Left ventricle myocardium inferior (tissue), 1 donor: ENCODE results near the gene GUCY1A2. TPM values are rescaled to one million over a fixed set of nuclear protein-coding genes. Genes with fewer than 3 reads are reported as not detected.

ENCODE experiments used
- DNase-seq: peaks from one replicate; pipeline ENCODE4 v3.0.0-alpha.2; 2020
- H3K27ac ChIP-seq: fragments of 200-600 bp; replicated peaks from 2 replicates; pipeline ENCODE4 v1.8.0; 2021
- H3K27me3 ChIP-seq: fragments of 200-600 bp; 2 replicates; pipeline ENCODE4 v1.8.0; 2021; ENCODE audit warnings: low read depth
- H3K36me3 ChIP-seq: fragments of 200-600 bp; 2 replicates; pipeline ENCODE4 v1.8.0; 2021
- H3K4me1 ChIP-seq: fragments of 200-600 bp; 2 replicates; pipeline ENCODE4 v1.8.0; 2021
- H3K4me3 ChIP-seq: fragments of 200-600 bp; 2 replicates; pipeline ENCODE4 v1.8.0; 2021; ENCODE audit warnings: mild to moderate bottlenecking, moderate library complexity
- H3K9me3 ChIP-seq: fragments of 200-600 bp; replicated peaks from 2 replicates; pipeline ENCODE4 v1.8.0; 2021
- intact Hi-C: fragments of 100-400 bp; cut with micrococcal nuclease; formaldehyde crosslinking; loops from one replicate; pipeline ENCODE4 v1.11.0; 2022
- total RNA-seq: library from RNA; stranded (reverse); fragmentation: NEBNext Ultra II Directional; extraction: Animal tissue kit (Norgen Biotek cat#: 25700); gene quantifications from one replicate; pipeline ENCODE4 v1.2.1, GENCODE V29; 2021
- TF ChIP-seq, protein P1 (sequence below): fragments of 200-600 bp; IDR thresholded peaks from 2 replicates; pipeline ENCODE4 v1.8.0; 2021; ENCODE audit warnings: antibody characterized with exemption, mild to moderate bottlenecking, borderline replicate concordance
- donor health status: DM: no; HTN: yes; CAD: no; lungs with severe emphysema.

GUCY1A2 gene
- total RNA-seq, 1 donor from 2014 or later, result 10.2 TPM

GRCh38 chr11:106708348-106708747, 309.9 kb downstream of the GUCY1A2 start:
- no peak overlapping the region for H3K4me3 ChIP-seq
- TF ChIP-seq, protein P1, sequence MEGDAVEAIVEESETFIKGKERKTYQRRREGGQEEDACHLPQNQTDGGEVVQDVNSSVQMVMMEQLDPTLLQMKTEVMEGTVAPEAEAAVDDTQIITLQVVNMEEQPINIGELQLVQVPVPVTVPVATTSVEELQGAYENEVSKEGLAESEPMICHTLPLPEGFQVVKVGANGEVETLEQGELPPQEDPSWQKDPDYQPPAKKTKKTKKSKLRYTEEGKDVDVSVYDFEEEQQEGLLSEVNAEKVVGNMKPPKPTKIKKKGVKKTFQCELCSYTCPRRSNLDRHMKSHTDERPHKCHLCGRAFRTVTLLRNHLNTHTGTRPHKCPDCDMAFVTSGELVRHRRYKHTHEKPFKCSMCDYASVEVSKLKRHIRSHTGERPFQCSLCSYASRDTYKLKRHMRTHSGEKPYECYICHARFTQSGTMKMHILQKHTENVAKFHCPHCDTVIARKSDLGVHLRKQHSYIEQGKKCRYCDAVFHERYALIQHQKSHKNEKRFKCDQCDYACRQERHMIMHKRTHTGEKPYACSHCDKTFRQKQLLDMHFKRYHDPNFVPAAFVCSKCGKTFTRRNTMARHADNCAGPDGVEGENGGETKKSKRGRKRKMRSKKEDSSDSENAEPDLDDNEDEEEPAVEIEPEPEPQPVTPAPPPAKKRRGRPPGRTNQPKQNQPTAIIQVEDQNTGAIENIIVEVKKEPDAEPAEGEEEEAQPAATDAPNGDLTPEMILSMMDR, result no peak
- no peaks in the 10 kb centered on the region for H3K4me1 ChIP-seq
- intact Hi-C loops, result no loop called here
- no peak overlapping the region for H3K27ac ChIP-seq
- DNase-seq, result no peak
- H3K27me3 ChIP-seq, result no peaks in the 10 kb centered on the region
- no peaks in the 10 kb centered on the region for H3K36me3 ChIP-seq
- H3K9me3 ChIP-seq, result no peaks in the 10 kb centered on the region

- intact Hi-C loops, result no loop called here
- Histone ChIP-seq H3K36me3 (no peaks in the 10 kb centered on the region), H3K4me3 (no peak overlapping the region), H3K27ac (no peak overlapping the region), H3K9me3 (no peaks in the 10 kb centered on the region), H3K27me3 (no peaks in the 10 kb centered on the region), H3K4me1 (no peaks in the 10 kb centered on the region)
- TF ChIP-seq, protein P1, result no peak
- DNase-seq, result no peak
These were observed 311.9 kb downstream of the GUCY1A2 start for GRCh38 chr11:106706355-106706754.

DNA sequence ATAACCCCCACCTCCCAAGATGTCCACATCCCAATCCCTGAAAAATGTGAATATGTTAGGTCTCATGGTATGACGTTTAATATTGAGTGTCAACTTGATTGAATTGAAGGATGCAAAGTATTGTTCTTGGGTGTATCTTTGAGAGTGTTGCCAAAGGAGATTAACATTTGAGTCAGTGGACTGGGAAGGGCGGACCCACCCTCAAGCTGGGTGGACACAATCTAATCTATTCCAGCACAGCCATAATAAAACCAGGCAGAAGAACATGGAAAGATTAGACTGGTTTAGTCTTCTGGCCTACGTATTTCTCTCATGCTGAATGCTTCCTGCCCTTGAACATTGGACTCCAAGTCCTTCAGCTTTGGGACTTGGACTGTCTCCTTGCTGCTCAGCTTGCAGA, 315.5 kb downstream of the GUCY1A2 start:
- H3K27me3 ChIP-seq, result no peaks in the 10 kb centered on the region
- TF ChIP-seq, protein P1, result no peak
- H3K9me3 ChIP-seq, result no peaks in the 10 kb centered on the region
- H3K27ac ChIP-seq, result no peak overlapping the region
- H3K4me1 ChIP-seq, result no peaks in the 10 kb centered on the region
- DNase-seq, result no peak
- H3K4me3 ChIP-seq, result no peak overlapping the region
- intact Hi-C loops, result no loop called here
- no peaks in the 10 kb centered on the region for H3K36me3 ChIP-seq

- H3K36me3 ChIP-seq, result no peaks in the 10 kb centered on the region
- no peaks in the 10 kb centered on the region for H3K27me3 ChIP-seq
- H3K4me1 ChIP-seq, result no peaks in the 10 kb centered on the region
- TF ChIP-seq, protein P1, result no peak
- no peak for DNase-seq
- H3K9me3 ChIP-seq, result no peaks in the 10 kb centered on the region
- no peak overlapping the region for H3K27ac ChIP-seq
- no peak overlapping the region for H3K4me3 ChIP-seq
- intact Hi-C loops, result no loop called here
These were observed 321.2 kb downstream of the GUCY1A2 start for GRCh38 chr11:106697058-106697457.

- H3K36me3 ChIP-seq, result no peaks in the 10 kb centered on the region
- no peaks in the 10 kb centered on the region for H3K27me3 ChIP-seq
- no peak for DNase-seq
- no peak overlapping the region for H3K4me3 ChIP-seq
- TF ChIP-seq, protein P1, result no peak
- intact Hi-C loops, result no loop called here
- no peak overlapping the region for H3K27ac ChIP-seq
- H3K9me3 ChIP-seq, result peaks cover 1% of the 10 kb centered on the region
- no peaks in the 10 kb centered on the region for H3K4me1 ChIP-seq
These were observed 322.8 kb downstream of the GUCY1A2 start for GRCh38 chr11:106695506-106695905.

GRCh38 chr11:106694501-106694900, 323.8 kb downstream of the GUCY1A2 start:
- DNase-seq, result no peak
- Histone ChIP-seq H3K27me3 (no peaks in the 10 kb centered on the region), H3K4me3 (no peak overlapping the region), H3K4me1 (no peaks in the 10 kb centered on the region), H3K36me3 (no peaks in the 10 kb centered on the region), H3K27ac (no peak overlapping the region), H3K9me3 (peaks cover 7% of the 10 kb centered on the region)
- intact Hi-C loops, result no loop called here
- TF ChIP-seq, protein P1, result no peak
